Sciatic nerve (tissue), 2 donors: ENCODE results near the gene GP1BA. TPM values are rescaled to one million over a fixed set of nuclear protein-coding genes. Genes with fewer than 3 reads are reported as not detected.
"Not testable (repeated sequence)": the region's sequence is repeated elsewhere in the genome, so short reads cannot be mapped to it uniquely, and the experiment has no call there.

ENCODE experiments used
- ATAC-seq: fragments of 200-7000 bp; cut with Tn5 transposase; one replicate; pipeline ENCODE4 v1.9.1; 2020; ENCODE audit warnings: mild to moderate bottlenecking, moderate library complexity
- DNase-seq: peaks from one replicate; pipeline ENCODE4 v3.0.0-alpha.2; 2020; ENCODE audit warnings: low spot score
- intact Hi-C: fragments of 100-400 bp; cut with DNase I; formaldehyde crosslinking; loops from one replicate; pipeline ENCODE4 v1.14.2; 2022
- total RNA-seq: library from RNA; stranded (reverse); fragmentation: NEBNext Ultra II Directional; extraction: Animal tissue kit (Norgen Biotek cat#: 25700); gene quantifications from one replicate; pipeline ENCODE4 v1.2.1, GENCODE V29; 2021
- donor health status: DM: no; HTN: no; CAD: no.
- donor health status: DM: no; HTN: no; CAD: no.

Gene GP1BA
- total RNA-seq, 1 donor from 2014 or later = not detected

DNA sequence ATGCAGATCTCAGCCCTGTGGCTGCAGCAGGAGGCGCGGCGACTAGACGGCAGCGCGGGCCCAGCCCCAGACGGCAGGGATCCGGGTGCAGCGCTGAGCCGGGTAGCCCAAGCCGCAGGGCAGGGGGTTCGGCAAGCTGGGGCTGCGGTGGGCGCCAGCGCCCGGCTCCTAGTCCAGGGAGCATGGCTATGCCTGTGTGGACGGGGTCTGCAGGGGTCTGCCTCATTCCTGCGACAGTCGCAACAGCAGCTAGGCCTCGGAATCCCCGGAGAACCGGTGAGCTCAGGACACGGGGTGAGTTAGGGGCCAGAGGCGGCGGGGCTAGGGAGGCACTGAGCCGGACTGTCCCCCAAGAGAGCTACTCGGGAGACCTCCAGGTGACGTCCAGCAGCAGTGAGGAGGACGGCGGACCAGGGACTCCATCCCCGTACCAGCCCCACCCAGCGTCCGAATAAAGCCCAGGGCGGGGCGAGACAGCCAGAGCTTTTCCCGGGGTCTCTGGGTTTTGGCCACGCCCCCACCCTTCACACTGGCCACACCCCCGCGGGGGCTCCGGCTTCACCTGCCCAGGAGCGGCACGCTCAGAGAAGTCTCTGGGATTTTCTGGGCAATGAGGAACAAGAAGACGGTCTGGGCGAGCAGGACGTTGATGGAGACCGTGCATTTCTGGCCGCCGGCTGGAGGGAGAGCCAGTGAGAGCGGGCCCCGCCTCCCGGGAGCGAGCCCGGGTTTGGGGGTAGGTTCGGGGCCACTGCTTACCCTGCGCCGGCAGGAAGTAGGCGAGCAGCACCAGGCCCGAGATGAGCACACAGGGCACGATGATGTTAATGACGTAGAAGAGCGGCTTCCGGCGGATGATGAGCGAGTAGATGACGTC, 31.6 kb upstream of the GP1BA start:
- peak; percentile 75 for DNase-seq
- intact Hi-C loops = no loop called here
- ATAC-seq = peak; percentile 64

GRCh38 chr17:4901108-4901647, 30.9 kb upstream of the GP1BA start:
- ATAC-seq = peak; percentile 0
- intact Hi-C loops = no loop called here

GRCh38 chr17:4901648-4902344, 30.3 kb upstream of the GP1BA start:
- intact Hi-C loops = no loop called here
- DNase-seq = peak; percentile 79
- ATAC-seq = peak; percentile 87

More at GRCh38 chr17:4901108-4901647, 30.9 kb upstream of the GP1BA start:
- DNase-seq = peak; percentile 66

GRCh38 chr17:4902540-4902939, 29.5 kb upstream of the GP1BA start:
- ATAC-seq = no peak
- DNase-seq = no peak
- intact Hi-C loops = no loop called here

DNA sequence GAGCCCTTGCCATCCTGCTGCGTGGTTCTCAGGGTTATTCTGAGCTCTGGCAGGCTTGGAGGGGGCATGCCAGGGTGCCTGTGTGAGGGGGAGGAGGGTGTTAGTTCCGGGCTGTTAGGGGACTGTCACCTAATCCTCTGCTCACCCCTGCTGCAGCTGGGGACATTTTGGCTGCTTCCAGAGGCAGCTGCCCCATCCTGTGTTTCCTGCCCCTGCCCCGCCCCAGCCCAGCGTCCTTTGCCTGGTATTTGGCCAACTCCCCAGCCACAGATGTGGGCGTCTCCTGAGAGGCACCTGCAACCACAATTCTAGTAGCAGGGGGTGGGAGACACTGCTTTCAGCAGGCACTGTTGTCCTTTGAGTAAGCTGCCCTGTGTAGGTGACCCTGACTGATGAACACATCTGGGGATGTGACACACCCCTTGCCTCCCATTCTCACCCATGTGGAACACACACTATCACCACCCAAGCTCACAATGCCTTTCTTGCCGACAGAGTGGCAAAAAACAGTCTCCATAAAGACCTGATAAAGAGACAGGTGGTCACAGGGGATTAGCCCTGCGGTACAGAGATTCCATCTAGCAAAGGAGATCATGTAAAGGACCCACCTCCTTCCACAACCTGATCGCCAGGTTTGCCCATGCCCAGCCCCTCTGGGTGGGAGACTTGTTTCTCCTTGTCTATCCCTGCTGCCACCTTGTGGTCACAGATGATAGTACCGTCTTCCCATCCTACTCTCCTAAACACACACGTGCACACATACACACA, 28.8 kb upstream of the GP1BA start, which contains the start of gene CHRNE:
Gene CHRNE (minus strand): TSS at position 48 of the 768 bp plus-strand sequence. CDS start 35 bp downstream, at position 13.
- ATAC-seq = no peak
- intact Hi-C loops = no loop called here
- DNase-seq = peak; percentile 87

DNA sequence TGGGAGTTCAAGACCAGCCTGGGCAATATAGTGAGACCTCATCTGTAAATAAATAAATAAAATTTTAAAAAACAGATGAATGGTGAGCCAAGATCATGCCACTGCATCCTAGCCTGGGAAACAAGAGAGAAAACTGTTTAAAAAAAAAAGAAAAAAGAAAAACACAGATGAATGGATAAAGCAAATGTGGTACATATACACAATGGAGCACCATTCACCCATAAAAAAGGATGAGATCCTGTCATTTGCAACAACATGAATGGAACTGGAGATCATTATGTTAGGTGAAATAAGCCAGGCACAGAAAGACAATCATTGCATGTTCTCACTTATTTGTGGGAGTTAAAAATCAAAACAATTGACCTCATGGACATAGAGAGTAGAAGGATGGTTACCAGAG, 25.4 kb upstream of the GP1BA start:
- ATAC-seq, DNase-seq, intact Hi-C loops: not testable (repeated sequence)

DNA sequence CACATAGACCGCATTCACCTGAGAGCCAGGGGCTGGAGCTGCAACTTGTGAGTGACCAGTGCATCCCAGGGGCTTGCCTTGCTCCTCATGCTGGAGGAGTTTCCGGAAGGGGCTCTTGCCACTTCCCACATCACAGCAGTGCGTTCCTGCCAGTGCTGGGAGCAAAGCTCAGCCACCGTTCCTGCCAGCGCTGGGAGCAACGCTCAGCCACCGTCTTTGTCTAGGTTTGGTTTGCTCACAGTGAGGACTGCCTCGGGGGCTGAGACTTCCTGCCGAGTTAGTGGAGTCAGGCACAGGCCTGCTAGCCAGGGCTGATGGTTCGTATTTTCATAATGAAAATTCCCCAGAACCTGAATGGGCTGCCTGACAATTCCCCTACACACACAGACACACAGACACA, 23.8 kb upstream of the GP1BA start:
- intact Hi-C loops = no loop called here
- no peak for DNase-seq
- ATAC-seq = peak; percentile 44

DNA sequence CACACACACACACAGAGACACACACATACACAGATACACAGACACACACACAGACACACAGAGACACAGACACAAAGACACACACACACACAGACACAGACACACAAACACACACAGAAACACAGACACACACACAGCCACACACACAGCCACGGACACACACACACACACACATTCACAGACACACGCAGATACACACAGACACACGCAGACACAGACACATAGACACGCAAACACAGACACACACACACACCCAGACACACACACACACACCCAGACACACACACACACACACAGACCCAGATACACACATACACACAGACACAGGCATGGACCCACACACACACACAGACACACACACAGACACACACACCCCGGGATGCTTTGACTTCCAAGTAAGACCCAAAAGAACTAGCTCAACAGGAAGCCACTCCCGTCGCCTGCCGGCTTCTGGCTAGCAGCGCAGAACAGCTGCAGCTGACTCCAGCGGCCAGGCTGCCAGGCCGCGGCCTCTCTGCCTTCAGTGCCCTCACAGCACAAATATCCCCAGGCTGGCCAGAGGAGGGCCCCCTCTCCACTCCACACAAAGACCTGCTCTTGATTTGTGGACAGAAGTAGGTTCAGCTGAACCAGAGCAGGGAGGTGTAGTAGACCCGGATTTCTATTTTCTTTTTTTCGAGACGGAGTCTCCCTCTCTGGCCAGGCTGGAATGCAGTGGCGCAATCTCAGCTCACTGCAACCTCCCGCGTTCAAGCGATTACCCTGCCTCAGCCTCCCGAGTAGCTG, 23.2 kb upstream of the GP1BA start:
- DNase-seq (peak; percentile 92), ATAC-seq (peak; percentile 97)
- intact Hi-C loops = no loop called here

DNA sequence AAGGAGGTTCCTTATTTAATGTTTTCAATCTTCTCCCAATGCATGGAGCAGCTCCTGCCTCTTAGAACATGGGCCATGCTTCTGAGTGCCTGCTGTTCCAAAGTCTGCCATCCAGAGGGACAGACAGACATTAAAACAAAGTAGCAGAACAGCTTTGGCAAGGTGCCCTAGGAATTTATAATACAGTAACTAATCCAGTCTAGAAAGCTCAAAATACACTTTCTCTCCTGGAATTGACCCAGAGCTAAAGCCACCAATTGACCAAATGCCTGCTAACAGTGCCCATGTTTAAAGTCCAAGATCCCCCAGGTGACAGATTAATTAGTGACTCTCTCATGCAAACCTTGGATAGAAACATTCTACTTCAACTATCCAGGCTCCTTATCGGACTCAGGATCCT, 18.1 kb upstream of the GP1BA start:
- intact Hi-C loops = loop anchor here (10.0 kb wide), 1 partner anchor 151 kb away; no protein-coding TSS in a partner anchor
- ATAC-seq (no peak), DNase-seq (no peak)

- intact Hi-C loops = loop anchor here (10.0 kb wide), 1 partner anchor 150 kb away; no protein-coding TSS in a partner anchor
- DNase-seq, ATAC-seq: not testable (repeated sequence)
These were observed 17.5 kb upstream of the GP1BA start for GRCh38 chr17:4914551-4914950.

- intact Hi-C loops = loop anchor here (10.0 kb wide), 1 partner anchor 145 kb away; no protein-coding TSS in a partner anchor
- ATAC-seq = no peak
These were observed 12.5 kb upstream of the GP1BA start for GRCh38 chr17:4919511-4920047.

GRCh38 chr17:4920351-4921048, 11.6 kb upstream of the GP1BA start:
- ATAC-seq (no peak), DNase-seq (no peak)
- intact Hi-C loops = no loop called here

More at GRCh38 chr17:4919511-4920047, 12.5 kb upstream of the GP1BA start:
- DNase-seq = no peak

GRCh38 chr17:4921320-4921719, 10.8 kb upstream of the GP1BA start:
- no peak for ATAC-seq
- DNase-seq = no peak
- intact Hi-C loops = no loop called here

DNA sequence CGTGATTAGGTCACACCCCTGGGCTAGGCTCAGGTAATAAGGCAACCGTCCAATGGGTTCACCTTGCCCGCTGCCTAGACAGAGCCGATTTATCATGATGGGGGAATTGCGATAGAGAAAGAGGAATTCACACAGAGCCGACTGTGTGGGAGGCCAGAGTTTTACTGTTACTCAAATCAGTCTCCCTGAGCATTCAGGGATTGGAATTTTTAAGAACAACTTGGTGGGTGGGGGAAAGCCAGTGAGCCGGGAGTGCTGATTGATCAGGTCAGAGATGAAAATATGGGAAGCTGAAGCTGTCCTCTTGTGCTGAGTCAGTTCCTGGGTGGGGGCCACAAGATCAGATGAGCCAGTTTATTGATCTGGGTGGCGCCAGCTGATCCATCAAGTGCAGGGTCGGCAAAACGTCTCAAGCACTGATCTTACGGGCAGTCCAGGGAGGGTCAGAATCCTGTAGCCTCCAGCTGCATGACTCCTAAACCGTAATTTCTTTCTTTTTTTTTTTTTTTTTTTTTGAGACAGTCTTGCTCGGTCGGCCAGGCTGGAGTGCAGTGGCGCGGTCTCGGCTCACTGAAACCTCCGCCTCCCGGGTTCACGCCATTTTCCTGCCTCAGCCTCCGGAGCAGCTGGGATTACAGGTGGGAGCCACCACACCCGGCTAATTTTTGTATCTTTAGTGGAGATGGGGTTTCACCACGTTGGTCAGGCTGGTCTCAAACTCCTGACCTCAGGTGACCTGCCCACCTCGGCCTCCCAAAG, 5.3 kb upstream of the GP1BA start:
- DNase-seq, ATAC-seq, intact Hi-C loops: not testable (repeated sequence)

GRCh38 chr17:4928881-4929280, 3.2 kb upstream of the GP1BA start:
- ATAC-seq (no peak), DNase-seq (no peak)
- intact Hi-C loops = no loop called here

DNA sequence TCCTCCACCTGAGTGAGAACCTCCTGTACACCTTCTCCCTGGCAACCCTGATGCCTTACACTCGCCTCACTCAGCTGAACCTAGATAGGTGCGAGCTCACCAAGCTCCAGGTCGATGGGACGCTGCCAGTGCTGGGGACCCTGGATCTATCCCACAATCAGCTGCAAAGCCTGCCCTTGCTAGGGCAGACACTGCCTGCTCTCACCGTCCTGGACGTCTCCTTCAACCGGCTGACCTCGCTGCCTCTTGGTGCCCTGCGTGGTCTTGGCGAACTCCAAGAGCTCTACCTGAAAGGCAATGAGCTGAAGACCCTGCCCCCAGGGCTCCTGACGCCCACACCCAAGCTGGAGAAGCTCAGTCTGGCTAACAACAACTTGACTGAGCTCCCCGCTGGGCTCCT, 679 bp downstream of the GP1BA start:
- no peak for ATAC-seq
- no peak for DNase-seq
- intact Hi-C loops = no loop called here
